ENCODE results near the gene RNPEP. TPM values are rescaled to one million over a fixed set of nuclear protein-coding genes. Genes with fewer than 3 reads are reported as not detected.

Gene RNPEP
- total RNA-seq, 2 donors from 2014 or later, result 142 to 147 TPM

- intact Hi-C loops (cut with DNase I), result no loop called here
- Histone ChIP-seq H3K9ac (ENCODE audit: low read depth in 2 of 2, low read length in 2 of 2) (no peak overlapping the region), H3K27me3 (no peaks in the 10 kb centered on the region), H3K27ac (no peak overlapping the region), H3K4me1 (no peaks in the 10 kb centered on the region), H3K36me3 (peaks cover 12% of the 10 kb centered on the region), H3K9me3 (no peaks in the 10 kb centered on the region), H3K4me3 (no peak overlapping the region)
- TF ChIP-seq CTCF (IDR thresholded peaks at IDR 0.05), result no peak
- peak; percentile 12 for DNase-seq
Measured at GRCh38 chr1:201990427-201990826, 8.0 kb downstream of the RNPEP start.

GRCh38 chr1:201999625-202000238 lies 17.3 kb downstream of the RNPEP start:
- Histone ChIP-seq H3K9me3 (no peaks in the 10 kb centered on the region), H3K27me3 (no peaks in the 10 kb centered on the region), H3K4me1 (no peaks in the 10 kb centered on the region), H3K4me3 (no peak overlapping the region), H3K27ac (no peak overlapping the region), H3K36me3 (peaks cover 16% of the 10 kb centered on the region), H3K9ac (ENCODE audit: low read depth in 2 of 2, low read length in 2 of 2) (no peak overlapping the region)
- intact Hi-C loops (cut with DNase I), result loop anchor here (2.0 kb wide), 1 partner anchor 119 kb away; no protein-coding TSS in a partner anchor
- peak; percentile 58 for TF ChIP-seq CTCF (IDR thresholded peaks at IDR 0.05)
- DNase-seq, result no peak

GRCh38 chr1:202002507-202002906 lies 20.1 kb downstream of the RNPEP start:
- no peak for TF ChIP-seq CTCF (IDR thresholded peaks at IDR 0.05)
- Histone ChIP-seq H3K9me3 (no peaks in the 10 kb centered on the region), H3K9ac (ENCODE audit: low read depth in 2 of 2, low read length in 2 of 2) (no peak overlapping the region), H3K27ac (no peak overlapping the region), H3K4me3 (no peak overlapping the region), H3K27me3 (no peaks in the 10 kb centered on the region), H3K36me3 (peaks cover 19% of the 10 kb centered on the region), H3K4me1 (no peaks in the 10 kb centered on the region)
- intact Hi-C loops (cut with DNase I), result no loop called here
- no peak for DNase-seq

GRCh38 chr1:202004711-202005110 lies 22.3 kb downstream of the RNPEP start:
- DNase-seq, result no peak
- Histone ChIP-seq H3K9me3 (no peaks in the 10 kb centered on the region), H3K4me1 (no peaks in the 10 kb centered on the region), H3K27ac (no peak overlapping the region), H3K36me3 (peaks cover 19% of the 10 kb centered on the region), H3K9ac (ENCODE audit: low read depth in 2 of 2, low read length in 2 of 2) (no peak overlapping the region), H3K27me3 (no peaks in the 10 kb centered on the region), H3K4me3 (no peak overlapping the region)
- no peak for TF ChIP-seq CTCF (IDR thresholded peaks at IDR 0.05)
- intact Hi-C loops (cut with DNase I), result no loop called here

GRCh38 chr1:202005958-202006357 lies 23.5 kb downstream of the RNPEP start:
- Histone ChIP-seq H3K27me3 (no peaks in the 10 kb centered on the region), H3K27ac (no peak overlapping the region), H3K36me3 (peaks cover 19% of the 10 kb centered on the region), H3K9ac (ENCODE audit: low read depth in 2 of 2, low read length in 2 of 2) (no peak overlapping the region), H3K4me3 (no peak overlapping the region), H3K4me1 (no peaks in the 10 kb centered on the region), H3K9me3 (no peaks in the 10 kb centered on the region)
- intact Hi-C loops (cut with DNase I), result no loop called here
- no peak for DNase-seq
- no peak for TF ChIP-seq CTCF (IDR thresholded peaks at IDR 0.05)

Data from colonic mucosa (tissue), 4 donors.